KMS-11 (cell line): ENCODE results near the gene EIF4ENIF1.

Source experiments
- H2AFZ ChIP-seq: fragments of 200-600 bp; sonication (generic); 2 replicates; pipeline ENCODE4 v1.6.1; 2016; ENCODE audit warnings: antibody characterized with exemption, mixed run types, low read depth
- H3K27ac ChIP-seq: fragments of 200-600 bp; sonication (generic); 2 replicates; pipeline ENCODE4 v1.6.1; 2016; ENCODE audit warnings: mild to moderate bottlenecking, mixed run types
- H3K27me3 ChIP-seq: fragments of 200-600 bp; sonication (generic); 2 replicates; pipeline ENCODE4 v1.6.1; 2017; ENCODE audit warnings: mild to moderate bottlenecking, low read depth, mixed run types, moderate library complexity; ENCODE audit not compliant: insufficient read depth
- H3K36me3 ChIP-seq: fragments of 200-600 bp; sonication (generic); 2 replicates; pipeline ENCODE4 v1.6.1; 2017; ENCODE audit warnings: mild to moderate bottlenecking, mixed run types; ENCODE audit not compliant: insufficient read depth
- H3K4me1 ChIP-seq: fragments of 200-600 bp; sonication (generic); 2 replicates; pipeline ENCODE4 v1.6.1; 2016; ENCODE audit warnings: mild to moderate bottlenecking, low read depth, mixed run types; ENCODE audit not compliant: poor library complexity, severe bottlenecking
- H3K4me2 ChIP-seq: fragments of 200-600 bp; sonication (generic); 2 replicates; pipeline ENCODE4 v1.7.0; 2016; ENCODE audit warnings: mild to moderate bottlenecking, mixed run types
- H3K4me3 ChIP-seq: fragments of 200-600 bp; sonication (generic); IDR thresholded peaks from 2 replicates; pipeline ENCODE4 v1.6.1; 2017; ENCODE audit warnings: low read depth, low read length, mixed read lengths; ENCODE audit not compliant: insufficient read depth
- H3K79me2 ChIP-seq: fragments of 200-600 bp; sonication (generic); 2 replicates; pipeline ENCODE4 v1.6.1; 2016; ENCODE audit warnings: low read depth, mixed run types; ENCODE audit not compliant: insufficient read depth
- H3K9ac ChIP-seq: fragments of 200-600 bp; sonication (generic); 2 replicates; pipeline ENCODE4 v1.6.1; 2016; ENCODE audit warnings: mild to moderate bottlenecking, mixed run types
- H4K20me1 ChIP-seq: fragments of 200-600 bp; sonication (generic); 2 replicates; pipeline ENCODE4 v1.6.1; 2016; ENCODE audit warnings: mild to moderate bottlenecking, mixed run types; ENCODE audit not compliant: insufficient read depth
- CTCF ChIP-seq: fragments of 200-600 bp; sonication (generic); conservative IDR thresholded peaks from 2 replicates; pipeline ENCODE4 v1.6.1; 2017; ENCODE audit warnings: low read depth, mild to moderate bottlenecking, antibody characterized with exemption, low read length, moderate library complexity, mixed read lengths

Gene EIF4ENIF1

GRCh38 chr22:31445642-31446041 lies 44.0 kb downstream of the EIF4ENIF1 start:
- H3K27ac ChIP-seq = no peak overlapping the region
- H4K20me1 ChIP-seq = no peaks in the 10 kb centered on the region
- H3K36me3 ChIP-seq = no peaks in the 10 kb centered on the region
- H3K4me2 ChIP-seq = peak overlapping the region; percentile 44; the same call in 1 of the 2 replicates
- TF ChIP-seq CTCF = no peak
- no peak overlapping the region for H3K4me3 ChIP-seq
- no peaks in the 10 kb centered on the region for H3K27me3 ChIP-seq
- no peak overlapping the region for H3K9ac ChIP-seq
- peaks cover 29% of the 10 kb centered on the region for H3K4me1 ChIP-seq
- H2AFZ ChIP-seq = no peak overlapping the region
- H3K79me2 ChIP-seq = no peaks in the 10 kb centered on the region

GRCh38 chr22:31443516-31443915 lies 46.1 kb downstream of the EIF4ENIF1 start:
- Histone ChIP-seq H3K9ac (no peak overlapping the region), H3K79me2 (no peaks in the 10 kb centered on the region), H3K4me1 (peaks cover 29% of the 10 kb centered on the region), H3K4me3 (no peak overlapping the region), H4K20me1 (no peaks in the 10 kb centered on the region), H3K27me3 (no peaks in the 10 kb centered on the region), H3K36me3 (0 out of 2 replicates have a peak, but pooled peaks cover 5% of the 10 kb centered on the region), H3K4me2 (no peak overlapping the region), H3K27ac (no peak overlapping the region), H2AFZ (no peak overlapping the region)
- TF ChIP-seq CTCF = no peak

GRCh38 chr22:31442768-31443489 lies 46.7 kb downstream of the EIF4ENIF1 start:
- Histone ChIP-seq H3K4me3 (no peak overlapping the region), H3K36me3 (0 out of 2 replicates have a peak, but pooled peaks cover 5% of the 10 kb centered on the region)

GRCh38 chr22:31441652-31442051 lies 48.0 kb downstream of the EIF4ENIF1 start:
- Histone ChIP-seq H2AFZ (no peak overlapping the region), H3K27me3 (no peaks in the 10 kb centered on the region), H3K4me3 (no peak overlapping the region), H3K4me1 (peaks cover 16% of the 10 kb centered on the region), H3K36me3 (0 out of 2 replicates have a peak, but pooled peaks cover 5% of the 10 kb centered on the region), H4K20me1 (no peaks in the 10 kb centered on the region), H3K9ac (no peak overlapping the region), H3K27ac (no peak overlapping the region), H3K4me2 (no peak overlapping the region), H3K79me2 (no peaks in the 10 kb centered on the region)
- no peak for TF ChIP-seq CTCF

More at GRCh38 chr22:31442768-31443489, 46.7 kb downstream of the EIF4ENIF1 start:
- Histone ChIP-seq H2AFZ (no peak overlapping the region), H3K27ac (no peak overlapping the region), H3K4me2 (no peak overlapping the region), H3K79me2 (no peaks in the 10 kb centered on the region), H4K20me1 (no peaks in the 10 kb centered on the region), H3K9ac (no peak overlapping the region), H3K27me3 (no peaks in the 10 kb centered on the region), H3K4me1 (peaks cover 28% of the 10 kb centered on the region)
- TF ChIP-seq CTCF = no peak
